ENCODE measurements around the gene RASGRP3. TPM values are rescaled to one million over a fixed set of nuclear protein-coding genes. Genes with fewer than 3 reads are reported as not detected.

RASGRP3 gene
- 0.51 to 1.1 TPM (median 0.79 TPM) in 5 replicates for total RNA-seq (2022; extraction: Qiagen RNA extraction)

GRCh38 chr2:33476131-33476792, at the start of gene RASGRP3:
TSS of gene RASGRP3 (plus strand) at chr2:33476649. CDS start at chr2:33515137, 38,488 bp downstream.

GRCh38 chr2:33599175-33599942, 122.9 kb downstream of the RASGRP3 start, which contains the start of gene FAM98A:
TSS of gene FAM98A (minus strand) at chr2:33599299. CDS start at chr2:33599221, 78 bp downstream.

Other genes with a start within 250 kb of the RASGRP3 start
- 70.8 to 89.5 TPM (median 76.6 TPM) in 5 replicates for gene FAM98A, start 122.7 kb downstream of the RASGRP3 start, total RNA-seq (2022; extraction: Qiagen RNA extraction)